ENCODE data around the gene ARSG. TPM values are rescaled to one million over a fixed set of nuclear protein-coding genes. Genes with fewer than 3 reads are reported as not detected.
"Not testable (repeated sequence)": the region's sequence is repeated elsewhere in the genome, so short reads cannot be mapped to it uniquely, and the experiment has no call there.

Gene ARSG
- total RNA-seq, 6 donors from 2014 or later: 3.6 to 16.8 (median 7.7) TPM

- WGBS, 2 donors: 76 to 77% methylated on average over 6 of the region's 6 CpGs
- DNase-seq (no peak), ATAC-seq (ENCODE audit: low FRiP score in 2 of 2) (no peak)
- Histone ChIP-seq H3K9me3 (no peaks in the 10 kb centered on the region), H3K27me3 (no peaks in the 10 kb centered on the region), H3K4me1 (peaks cover 0 to 15% (median 6%) of the 10 kb centered on the region in 4 donors), H3K27ac (peak overlapping the region; percentile 39 to 83 (median 75)), H3K36me3 (no peaks in the 10 kb centered on the region), H3K4me3 (no peak overlapping the region)
- TF ChIP-seq POLR2A (IDR thresholded peaks at IDR 0.05) (no peak), POLR2AphosphoS5 (IDR thresholded peaks at IDR 0.05) (no peak), CTCF (IDR thresholded peaks at IDR 0.05) (no peak), EP300 (IDR thresholded peaks at IDR 0.05) (no peak)
Observed at GRCh38 chr17:68347380-68347779, 56.1 kb downstream of the ARSG start.

- ATAC-seq (ENCODE audit: low FRiP score in 2 of 2) (no peak), DNase-seq (no peak)
- peaks cover 0 to 15% (median 6%) of the 10 kb centered on the region in 4 donors for H3K4me1 ChIP-seq
- TF ChIP-seq POLR2AphosphoS5 (IDR thresholded peaks at IDR 0.05) (no peak), POLR2A (IDR thresholded peaks at IDR 0.05) (no peak), CTCF (IDR thresholded peaks at IDR 0.05) (no peak), EP300 (IDR thresholded peaks at IDR 0.05) (no peak)
- 66 to 85% methylated on average over 4 of the region's 4 CpGs for WGBS, 2 donors
- no peaks in the 10 kb centered on the region for H3K9me3 ChIP-seq
- no peak overlapping the region for H3K27ac ChIP-seq
- no peaks in the 10 kb centered on the region for H3K36me3 ChIP-seq
- no peaks in the 10 kb centered on the region for H3K27me3 ChIP-seq
- H3K4me3 ChIP-seq: no peak overlapping the region
Observed at GRCh38 chr17:68349157-68349556, 57.9 kb downstream of the ARSG start.

- Histone ChIP-seq H3K27me3 (no peaks in the 10 kb centered on the region), H3K36me3 (no peaks in the 10 kb centered on the region), H3K4me1 (peaks cover 0 to 12% (median 4%) of the 10 kb centered on the region in 4 donors), H3K4me3 (no peak overlapping the region), H3K9me3 (no peaks in the 10 kb centered on the region), H3K27ac (no peak overlapping the region)
- DNase-seq (no peak), ATAC-seq (ENCODE audit: low FRiP score in 2 of 2) (no peak)
- TF ChIP-seq POLR2A (IDR thresholded peaks at IDR 0.05): no peak
- no peak for TF ChIP-seq EP300 (IDR thresholded peaks at IDR 0.05)
- TF ChIP-seq CTCF (IDR thresholded peaks at IDR 0.05): no peak
- TF ChIP-seq POLR2AphosphoS5 (IDR thresholded peaks at IDR 0.05): no peak
- 74 to 77% methylated on average over 7 of the region's 7 CpGs for WGBS, 2 donors
Observed at GRCh38 chr17:68351395-68351794, 60.1 kb downstream of the ARSG start.

- H3K4me1 ChIP-seq: peaks cover 0 to 12% (median 2%) of the 10 kb centered on the region in 4 donors
- no peaks in the 10 kb centered on the region for H3K9me3 ChIP-seq
- no peaks in the 10 kb centered on the region for H3K36me3 ChIP-seq
- TF ChIP-seq POLR2AphosphoS5 (IDR thresholded peaks at IDR 0.05) (no peak), EP300 (IDR thresholded peaks at IDR 0.05) (no peak), POLR2A (IDR thresholded peaks at IDR 0.05) (no peak), CTCF (IDR thresholded peaks at IDR 0.05) (no peak)
- H3K27me3 ChIP-seq: no peaks in the 10 kb centered on the region
- 66 to 72% methylated on average over 3 of the region's 3 CpGs for WGBS, 2 donors
- ATAC-seq (ENCODE audit: low FRiP score in 2 of 2) (no peak), DNase-seq (no peak)
- H3K27ac ChIP-seq: no peak overlapping the region
- no peak overlapping the region for H3K4me3 ChIP-seq
Observed at GRCh38 chr17:68352041-68352440, 60.7 kb downstream of the ARSG start.

GRCh38 chr17:68352671-68353070 is 61.4 kb downstream of the ARSG start:
- not testable (repeated sequence) for H3K4me1 ChIP-seq
- 93 to 95% methylated on average over 9 of the region's 9 CpGs for WGBS, 2 donors

More at GRCh38 chr17:68352671-68353070, 61.4 kb downstream of the ARSG start:
- H3K27ac ChIP-seq; DNase-seq; H3K4me3 ChIP-seq; ATAC-seq (ENCODE audit: low FRiP score in 2 of 2); H3K36me3 ChIP-seq; H3K27me3 ChIP-seq; H3K9me3 ChIP-seq: not testable (repeated sequence)
